Hepatocyte (in vitro differentiated cells): Measurements from ENCODE around the gene ZDHHC4. TPM values are rescaled to one million over a fixed set of nuclear protein-coding genes. Genes with fewer than 3 reads are reported as not detected.
"Not testable (repeated sequence)": the region's sequence is repeated elsewhere in the genome, so short reads cannot be mapped to it uniquely, and the experiment has no call there.

Source experiments
- DNase-seq: peaks from one replicate; pipeline ENCODE4 v3.0.0-alpha.2; 2016; ENCODE audit warnings: low spot score
- H2AFZ ChIP-seq: fragments of 200-600 bp; sonication (generic); 2 replicates; pipeline ENCODE4 v1.6.0; 2016; ENCODE audit warnings: antibody characterized with exemption, mild to moderate bottlenecking
- H3K27ac ChIP-seq: fragments of 200-600 bp; sonication (generic); 2 replicates; pipeline ENCODE4 v1.5.1; 2016; ENCODE audit warnings: mild to moderate bottlenecking
- H3K27me3 ChIP-seq: fragments of 200-600 bp; sonication (generic); 2 replicates; pipeline ENCODE4 v1.6.1; 2016
- H3K36me3 ChIP-seq: fragments of 200-600 bp; sonication (generic); replicated peaks from 2 replicates; pipeline ENCODE4 v1.5.1; 2016; ENCODE audit warnings: low read depth; ENCODE audit not compliant: insufficient read depth
- H3K4me1 ChIP-seq: fragments of 200-600 bp; sonication (generic); 2 replicates; pipeline ENCODE4 v1.5.1; 2016; ENCODE audit warnings: mild to moderate bottlenecking, moderate library complexity; ENCODE audit not compliant: insufficient read depth
- H3K4me2 ChIP-seq: fragments of 200-600 bp; sonication (generic); 2 replicates; pipeline ENCODE4 v1.6.0; 2016
- H3K4me3 ChIP-seq: fragments of 200-600 bp; sonication (generic); 2 replicates; pipeline ENCODE4 v1.5.1; 2016; ENCODE audit warnings: mild to moderate bottlenecking
- H3K79me2 ChIP-seq: fragments of 200-600 bp; sonication (generic); 2 replicates; pipeline ENCODE4 v1.6.0; 2017; ENCODE audit warnings: mild to moderate bottlenecking
- H3K9me2 ChIP-seq: fragments of 200-600 bp; sonication (generic); replicated peaks from 2 replicates; pipeline ENCODE4 v1.6.0; 2017; ENCODE audit warnings: mild to moderate bottlenecking; ENCODE audit not compliant: insufficient read depth
- H3K9me3 ChIP-seq: fragments of 200-600 bp; sonication (generic); 2 replicates; pipeline ENCODE4 v1.5.1; 2016; ENCODE audit warnings: low read depth, mild to moderate bottlenecking
- H4K20me1 ChIP-seq: fragments of 200-600 bp; sonication (generic); 2 replicates; pipeline ENCODE4 v1.6.0; 2016; ENCODE audit warnings: mild to moderate bottlenecking; ENCODE audit not compliant: insufficient read depth, poor library complexity, severe bottlenecking
- CTCF ChIP-seq: fragments of 200-600 bp; sonication (generic); IDR thresholded peaks from 2 replicates; pipeline ENCODE4 v1.5.1; 2016; ENCODE audit warnings: antibody characterized with exemption, mild to moderate bottlenecking; ENCODE audit not compliant: poor library complexity
- EZH2 ChIP-seq: fragments of 200-600 bp; sonication (generic); IDR thresholded peaks from 2 replicates; pipeline ENCODE4 v1.6.1; 2016; ENCODE audit warnings: antibody characterized with exemption, mild to moderate bottlenecking, borderline replicate concordance
- EZH2phosphoT487 ChIP-seq: fragments of 200-600 bp; sonication (generic); IDR thresholded peaks from one replicate; pipeline ENCODE4 v1.6.1; 2018; ENCODE audit warnings: antibody characterized with exemption, mild to moderate bottlenecking, low read depth, moderate library complexity; ENCODE audit not compliant: unreplicated experiment, severe bottlenecking
- WGBS: methylation state at CpG from one replicate; pipeline ENCODE4 v1.1.6; 2016; ENCODE audit warnings: low lambda C conversion rate; ENCODE audit errors: missing lambda C conversion rate; 5-methylcytosine and 5-hydroxymethylcytosine counted together
- polyA plus RNA-seq: library from polyadenylated mRNA; unstranded; fragments of >200 nt; fragmentation: Nextera tagmentation; extraction: Ambion mirVana; gene quantifications from 2 replicates; pipeline ENCODE4 v1.2.1, GENCODE V29; 2016
- total RNA-seq: library from RNA; depleted of rRNA; stranded (reverse); fragments of >200 nt; gene quantifications from 2 replicates; pipeline ENCODE4 v1.2.3, GENCODE V29; 2014

ZDHHC4 gene
- total and polyA plus RNA-seq, 2 experiments from 2014 or later: 60.4 to 109 TPM

- no peaks in the 10 kb centered on the region for H3K9me3 ChIP-seq
- H2AFZ ChIP-seq: peak overlapping the region; percentile 78
- H3K4me1 ChIP-seq: peaks cover 8% of the 10 kb centered on the region
- no peaks in the 10 kb centered on the region for H3K27me3 ChIP-seq
- 81% methylated on average over 18 of the region's 18 CpGs for WGBS
- H3K36me3 ChIP-seq: no peaks in the 10 kb centered on the region
- TF ChIP-seq CTCF (no peak), EZH2phosphoT487 (no peak), EZH2 (no peak)
- peak overlapping the region; percentile 82 for H3K4me2 ChIP-seq
- DNase-seq: peak; percentile 34
- no peaks in the 10 kb centered on the region for H3K9me2 ChIP-seq
- H3K27ac ChIP-seq: peak overlapping the region; percentile 94
- peaks cover 7% of the 10 kb centered on the region for H3K79me2 ChIP-seq
- H4K20me1 ChIP-seq: no peaks in the 10 kb centered on the region
- H3K4me3 ChIP-seq: no peak overlapping the region
Observed at GRCh38 chr7:6578114-6579084, 1.1 kb downstream of the ZDHHC4 start.

DNA sequence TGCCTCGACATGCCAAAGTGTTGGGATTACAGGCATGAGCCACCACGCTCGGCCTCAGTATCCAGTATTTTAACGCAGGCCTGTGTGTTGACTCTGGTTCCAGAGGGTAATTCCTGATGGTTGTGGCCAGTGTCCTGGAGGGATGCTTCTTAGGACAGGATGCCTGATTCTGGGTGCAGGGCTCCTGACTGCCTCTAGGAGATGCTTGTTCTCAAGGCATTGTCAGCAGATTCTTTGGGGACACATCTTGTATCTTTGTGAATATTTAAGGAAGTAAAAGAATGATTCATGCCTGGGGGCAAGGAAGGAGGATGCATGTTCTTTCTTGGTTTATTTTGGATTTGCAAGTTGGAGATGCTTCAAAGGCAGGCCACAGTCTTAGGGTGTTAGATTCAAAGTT, 2.2 kb downstream of the ZDHHC4 start:
- no peak for TF ChIP-seq EZH2
- Histone ChIP-seq H3K4me3 (no peak overlapping the region), H3K79me2 (peaks cover 7% of the 10 kb centered on the region), H3K27me3 (no peaks in the 10 kb centered on the region), H3K9me2 (no peaks in the 10 kb centered on the region), H3K36me3 (no peaks in the 10 kb centered on the region), H4K20me1 (no peaks in the 10 kb centered on the region), H3K4me2 (no peak overlapping the region), H3K27ac (no peak overlapping the region), H2AFZ (no peak overlapping the region), H3K9me3 (no peaks in the 10 kb centered on the region), H3K4me1 (peaks cover 8% of the 10 kb centered on the region)
- no peak for DNase-seq
- WGBS: 88% methylated on average over 4 of the region's 4 CpGs

GRCh38 chr7:6585746-6586432, 8.6 kb downstream of the ZDHHC4 start:
- WGBS: 96% methylated on average over 8 of the region's 8 CpGs
- not testable (repeated sequence) for H3K36me3 ChIP-seq, H3K4me1 ChIP-seq, DNase-seq, H3K4me2 ChIP-seq, H3K9me3 ChIP-seq, H3K27me3 ChIP-seq, H3K4me3 ChIP-seq, H4K20me1 ChIP-seq, H3K9me2 ChIP-seq, H3K27ac ChIP-seq, H3K79me2 ChIP-seq, H2AFZ ChIP-seq

- Histone ChIP-seq H4K20me1 (no peaks in the 10 kb centered on the region), H3K36me3 (no peaks in the 10 kb centered on the region), H3K9me2 (no peaks in the 10 kb centered on the region), H2AFZ (no peak overlapping the region), H3K27me3 (no peaks in the 10 kb centered on the region), H3K9me3 (no peaks in the 10 kb centered on the region), H3K4me2 (no peak overlapping the region), H3K79me2 (peaks cover 21% of the 10 kb centered on the region), H3K4me1 (peaks cover 9% of the 10 kb centered on the region), H3K4me3 (no peak overlapping the region), H3K27ac (no peak overlapping the region)
- no peak for TF ChIP-seq CTCF
- no peak for DNase-seq
- 96% methylated on average over 9 of the region's 9 CpGs for WGBS
Observed at GRCh38 chr7:6588566-6588965, 11.3 kb downstream of the ZDHHC4 start.
